HG02973 (cell line): ENCODE measurements around the gene BIRC6.
"Not testable (repeated sequence)": the region's sequence is repeated elsewhere in the genome, so short reads cannot be mapped to it uniquely, and the experiment has no call there.

Experiments used
- ATAC-seq: cut with Tn5 transposase; IDR thresholded peaks from one replicate; pipeline ENCODE4 v1.9.1; 2021; ENCODE audit warnings: moderate library complexity; ENCODE audit not compliant: unreplicated experiment

BIRC6 gene

GRCh38 chr2:32446369-32446768, 89.5 kb downstream of the BIRC6 start:
- ATAC-seq: no peak

- no peak for ATAC-seq
Measured at GRCh38 chr2:32450851-32451250, 94.0 kb downstream of the BIRC6 start.

GRCh38 chr2:32452338-32453064, 95.7 kb downstream of the BIRC6 start:
- ATAC-seq: no peak

GRCh38 chr2:32453242-32454062, 96.6 kb downstream of the BIRC6 start:
- ATAC-seq: no peak

GRCh38 chr2:32455816-32456215, 99.0 kb downstream of the BIRC6 start:
- ATAC-seq: no peak

GRCh38 chr2:32456808-32457207, 100.0 kb downstream of the BIRC6 start:
- ATAC-seq: no peak

GRCh38 chr2:32457814-32458213, 101.0 kb downstream of the BIRC6 start:
- ATAC-seq: no peak

- ATAC-seq: not testable (repeated sequence)
Measured at GRCh38 chr2:32460861-32461260, 104.0 kb downstream of the BIRC6 start.

- no peak for ATAC-seq
Measured at GRCh38 chr2:32463110-32463509, 106.3 kb downstream of the BIRC6 start.

GRCh38 chr2:32464431-32464830, 107.6 kb downstream of the BIRC6 start:
- ATAC-seq: no peak

GRCh38 chr2:32472605-32473004, 115.8 kb downstream of the BIRC6 start:
- ATAC-seq: no peak

GRCh38 chr2:32474381-32474780, 117.6 kb downstream of the BIRC6 start:
- no peak for ATAC-seq

GRCh38 chr2:32478889-32479620, 122.2 kb downstream of the BIRC6 start:
- ATAC-seq: no peak

GRCh38 chr2:32479993-32480392, 123.2 kb downstream of the BIRC6 start:
- no peak for ATAC-seq

- no peak for ATAC-seq
Measured at GRCh38 chr2:32482471-32482870, 125.6 kb downstream of the BIRC6 start.

GRCh38 chr2:32484937-32485336, 128.1 kb downstream of the BIRC6 start:
- ATAC-seq: no peak

GRCh38 chr2:32485399-32485798, 128.6 kb downstream of the BIRC6 start:
- no peak for ATAC-seq

GRCh38 chr2:32489061-32489460, 132.2 kb downstream of the BIRC6 start:
- no peak for ATAC-seq

GRCh38 chr2:32491346-32491745, 134.5 kb downstream of the BIRC6 start:
- no peak for ATAC-seq

GRCh38 chr2:32495139-32495538, 138.3 kb downstream of the BIRC6 start:
- ATAC-seq: no peak

- no peak for ATAC-seq
Measured at GRCh38 chr2:32496662-32497061, 139.8 kb downstream of the BIRC6 start.

GRCh38 chr2:32498306-32498705, 141.5 kb downstream of the BIRC6 start:
- ATAC-seq: no peak
